GM18858 (cell line): Measurements from ENCODE around the gene MS4A4A.
"Not testable (repeated sequence)": the region's sequence is repeated elsewhere in the genome, so short reads cannot be mapped to it uniquely, and the experiment has no call there.

Experiments used
- ATAC-seq: cut with Tn5 transposase; IDR thresholded peaks from one replicate; pipeline ENCODE4 v1.9.1; 2021; ENCODE audit not compliant: unreplicated experiment

MS4A4A gene

DNA sequence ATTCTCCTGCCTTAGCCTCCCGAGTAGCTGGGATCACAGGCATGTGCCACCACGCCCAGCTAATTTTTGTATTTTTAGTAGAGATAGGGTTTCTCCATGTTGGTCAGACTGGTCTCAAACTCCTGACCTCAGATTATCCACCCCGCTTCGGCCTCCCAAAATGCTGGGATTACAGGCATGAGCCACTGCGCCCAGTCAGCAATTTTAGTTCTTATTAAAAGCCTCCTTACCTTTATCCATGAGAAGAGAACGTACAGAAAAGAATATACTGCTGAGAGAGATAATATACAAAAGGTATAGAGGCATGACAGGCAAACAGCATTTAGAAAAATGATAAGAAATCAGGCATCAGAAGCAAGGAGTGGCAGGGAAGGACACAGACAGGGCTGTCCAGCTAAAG lies 21.4 kb downstream of the MS4A4A start:
- ATAC-seq: not testable (repeated sequence)

- ATAC-seq: no peak
These were observed 23.2 kb downstream of the MS4A4A start for GRCh38 chr11:60303661-60304060.

- no peak for ATAC-seq
These were observed 25.6 kb downstream of the MS4A4A start for GRCh38 chr11:60305906-60306619.

DNA sequence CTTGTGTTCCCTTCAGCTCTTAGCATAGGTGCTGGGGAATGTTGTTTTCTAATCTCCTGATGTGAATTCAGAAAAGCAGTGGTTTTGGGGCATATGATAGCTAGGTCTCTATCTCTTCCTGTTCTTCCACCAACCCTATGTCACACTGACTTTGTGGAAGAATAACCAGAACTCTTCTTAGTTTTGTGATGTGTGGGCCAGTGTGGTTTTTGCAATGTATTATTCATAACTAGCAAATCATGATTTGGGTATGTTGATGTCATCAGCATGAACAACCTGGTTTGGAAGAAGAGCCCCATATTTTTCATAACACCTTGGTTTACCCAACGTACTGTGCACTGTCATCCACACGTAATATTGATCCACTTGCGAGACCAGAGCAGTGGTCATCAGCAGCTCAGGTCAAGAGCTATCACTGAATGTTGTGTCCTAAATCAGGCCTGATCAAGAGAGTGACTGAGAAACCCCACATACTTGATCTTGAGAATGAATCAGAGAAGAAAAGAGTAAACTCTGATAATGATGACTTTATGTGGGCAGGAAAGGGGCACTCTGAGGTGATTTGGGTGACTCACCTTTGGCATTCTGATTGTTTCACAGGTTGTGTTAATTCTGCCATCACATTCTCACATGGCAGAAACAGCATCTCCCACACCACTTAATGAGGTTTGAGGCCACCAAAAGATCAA lies 27.2 kb downstream of the MS4A4A start:
- ATAC-seq: no peak

- peak; percentile 39 for ATAC-seq
These were observed 30.0 kb downstream of the MS4A4A start for GRCh38 chr11:60310407-60310998.

GRCh38 chr11:60314635-60315321 lies 34.3 kb downstream of the MS4A4A start:
- no peak for ATAC-seq

DNA sequence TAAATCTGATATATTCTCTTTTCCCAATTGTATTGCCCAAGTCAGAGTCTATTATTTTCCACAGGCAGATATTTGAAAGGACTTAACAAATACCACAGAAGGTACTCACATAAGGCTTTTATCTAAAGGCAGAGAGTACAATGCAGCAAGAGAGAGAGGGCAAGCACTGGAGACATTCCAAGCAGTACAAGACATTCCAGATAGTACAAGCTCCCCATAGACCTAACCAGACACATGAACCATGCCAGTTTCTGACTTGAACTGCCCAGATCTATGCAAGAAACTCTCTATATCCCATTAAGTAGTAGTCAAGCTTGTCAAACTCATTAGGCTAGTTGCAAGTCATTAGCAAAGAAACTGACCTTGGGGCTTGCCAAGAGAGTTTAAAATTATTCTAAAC lies 35.4 kb downstream of the MS4A4A start:
- no peak for ATAC-seq

DNA sequence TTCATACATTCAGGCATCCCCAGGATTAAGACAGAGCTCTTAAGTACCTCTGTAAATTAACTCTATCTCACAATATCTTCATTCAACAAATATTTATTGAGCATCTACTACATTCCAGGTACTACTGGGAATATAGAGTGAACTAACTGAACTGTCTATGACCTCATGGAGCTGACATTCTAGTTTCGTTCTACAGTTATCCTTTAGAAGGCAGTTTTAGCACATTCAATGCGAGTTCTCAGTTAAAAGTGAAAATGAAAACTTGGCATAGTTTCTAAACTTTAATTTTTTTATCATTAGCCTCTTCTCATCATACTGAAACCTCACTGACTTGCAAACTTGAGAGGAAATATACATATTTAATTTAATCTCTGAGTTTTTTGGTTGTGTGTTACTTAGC lies 35.9 kb downstream of the MS4A4A start:
- no peak for ATAC-seq

- ATAC-seq: no peak
These were observed 38.3 kb downstream of the MS4A4A start for GRCh38 chr11:60318726-60319125.

DNA sequence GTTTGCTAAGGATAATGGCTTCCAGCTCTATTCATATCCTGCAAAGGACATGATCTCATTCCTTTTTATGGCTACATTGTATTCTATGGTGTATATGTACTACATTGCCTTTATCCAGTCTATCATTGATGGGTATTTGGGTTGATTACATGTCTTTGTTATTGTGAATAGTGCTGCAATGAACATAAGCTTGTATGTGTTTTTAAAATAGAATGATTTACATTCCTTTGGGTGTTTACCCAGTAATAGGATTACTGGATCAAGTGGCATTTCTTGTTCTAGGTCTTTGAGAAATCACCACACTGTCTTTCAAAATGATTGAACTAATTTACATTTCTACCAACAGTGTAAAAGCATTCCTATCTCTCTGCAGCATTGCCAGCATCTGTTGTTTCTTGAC lies 40.6 kb downstream of the MS4A4A start:
- ATAC-seq: no peak

GRCh38 chr11:60326955-60327354 lies 46.5 kb downstream of the MS4A4A start, which contains the start of gene MS4A6E:
TSS of gene MS4A6E (plus strand) at chr11:60327255. CDS start at chr11:60334896, 7,641 bp downstream.
- ATAC-seq: no peak

- no peak for ATAC-seq
These were observed 48.0 kb downstream of the MS4A4A start for GRCh38 chr11:60328460-60328859.

- no peak for ATAC-seq
These were observed 52.4 kb downstream of the MS4A4A start for GRCh38 chr11:60332846-60333245.

GRCh38 chr11:60334005-60334620 lies 53.6 kb downstream of the MS4A4A start:
- peak; percentile 45 for ATAC-seq

GRCh38 chr11:60336767-60337391 lies 56.4 kb downstream of the MS4A4A start:
- no peak for ATAC-seq

DNA sequence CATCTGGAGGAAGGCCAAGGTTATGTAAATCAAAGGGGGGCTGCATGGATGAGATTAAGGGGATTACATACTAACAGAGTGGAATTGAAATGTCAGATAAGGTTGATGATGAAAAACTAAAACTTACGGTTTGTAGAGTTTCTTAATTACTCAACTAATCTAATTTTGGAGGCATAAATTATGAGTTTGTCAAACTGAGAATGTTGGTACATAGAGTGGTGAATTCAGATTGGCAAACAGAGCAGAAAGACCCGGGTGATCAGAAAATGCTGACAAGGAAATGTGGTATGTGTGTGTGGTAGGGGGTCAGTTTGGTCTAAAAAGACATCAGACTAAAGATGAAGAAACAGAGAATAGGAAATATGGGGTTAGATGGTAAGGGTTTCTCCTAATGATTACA lies 57.6 kb downstream of the MS4A4A start:
- no peak for ATAC-seq

GRCh38 chr11:60339356-60339755 lies 58.9 kb downstream of the MS4A4A start:
- ATAC-seq: no peak

- no peak for ATAC-seq
These were observed 62.7 kb downstream of the MS4A4A start for GRCh38 chr11:60343094-60343704.

DNA sequence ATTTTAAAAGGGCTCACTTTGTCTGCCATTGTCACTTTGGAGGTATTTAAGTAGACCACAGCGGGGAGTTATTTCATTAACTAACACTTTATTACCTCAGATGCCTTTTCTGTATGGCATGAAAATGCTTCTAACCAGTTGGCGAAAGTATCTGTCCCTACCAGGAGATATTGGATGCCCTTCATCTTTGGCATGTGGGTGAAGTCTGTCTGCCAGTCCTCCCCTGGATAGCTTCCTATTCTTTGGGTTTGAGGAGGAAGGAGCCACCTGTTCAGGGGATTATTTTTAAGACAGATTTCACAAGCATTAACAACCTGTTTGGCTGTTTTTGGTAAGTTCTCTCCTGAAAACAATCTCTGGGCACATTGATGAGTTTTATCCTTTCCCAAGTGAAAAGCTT lies 63.7 kb downstream of the MS4A4A start:
- no peak for ATAC-seq

GRCh38 chr11:60345489-60345888 lies 65.0 kb downstream of the MS4A4A start:
- ATAC-seq: no peak
